Pancreas (tissue), 10 donors: ENCODE measurements around the gene TCP11. TPM values are rescaled to one million over a fixed set of nuclear protein-coding genes. Genes with fewer than 3 reads are reported as not detected.

Experiments
- ATAC-seq, 4 donors: fragments of 200-7000 bp; cut with Tn5 transposase; one replicate each; pipeline versions ENCODE4 v1.8.0 to v1.9.1; 2020; ENCODE audit warnings: mild to moderate bottlenecking in 4 of 4, moderate library complexity in 4 of 4
- DNase-seq, 6 donors: peaks; one replicate each; pipeline ENCODE4 v3.0.0-alpha.2; 2020
- FAIRE-seq: peaks from 2 replicates; lab custom pipeline; 2012; peaks lifted over from hg19 to GRCh38; lab: Jason Lieb, UNC
- H3K27ac ChIP-seq, 4 donors: fragments of 200-600 bp; sonication (generic); 1 replicate in 3 of 4; 2 replicates in 1 of 4; pipeline versions ENCODE4 v1.5.0 to v1.8.0; 2020
- H3K27me3 ChIP-seq, 4 donors: fragments of 200-600 bp; one replicate each; pipeline ENCODE4 v1.8.0; 2021
- H3K36me3 ChIP-seq, 3 donors: fragments of 200-600 bp; sonication (generic) in 1 of 3; one replicate each; pipeline versions ENCODE4 v1.5.0 to v1.8.0; 2020 to 2021
- H3K4me1 ChIP-seq, 3 donors: fragments of 200-600 bp; one replicate each; pipeline ENCODE4 v1.8.0; 2021
- H3K4me3 ChIP-seq, 4 donors: fragments of 200-600 bp; sonication (generic) in 2 of 4; one replicate each; pipeline versions ENCODE4 v1.5.0 to v1.8.0; 2020 to 2021
- H3K9me3 ChIP-seq, 4 donors: fragments of 200-600 bp; one replicate each; pipeline ENCODE4 v1.8.0; 2021
- WGBS, 2 donors: extraction: QIAGEN DNeasy Blood & Tissue Kit; methylation state at CpG; one replicate each; pipeline ENCODE4 v1.1.7; 2013; 5-methylcytosine and 5-hydroxymethylcytosine counted together
- intact Hi-C, 3 donors: fragments of 100-400 bp; cut with DNase I; formaldehyde crosslinking; loops; one replicate each; pipeline versions ENCODE4 v1.11.1 to v1.14.2; 2022
- polyA plus RNA-seq, 2 donors: library from polyadenylated mRNA; stranded (reverse); fragments of 200-250 nt; gene quantifications; one replicate each; pipeline ENCODE4 v1.2.3, GENCODE V29; 2013
- total RNA-seq, 6 donors: library from RNA; stranded (reverse); fragmentation: NEBNext Ultra II Directional in 4 of 6; extraction: Animal tissue kit (Norgen Biotek cat#: 25700) in 4 of 6; gene quantifications; one replicate each; pipeline versions ENCODE4 v1.2.1 to v1.2.4, GENCODE V29; 2021 to 2023
- TF ChIP-seq, protein P1 (sequence below), 4 donors: fragments of 200-600 bp; sonication (generic) in 3 of 4; IDR thresholded peaks; one replicate each; pipeline versions ENCODE4 v1.5.0 to v1.8.0; 2021; ENCODE audit warnings: antibody characterized with exemption in 4 of 4
- donor health status: healthy with polysubstance abuse.
- donor health status: DM: no; HTN: no; CAD: no; lungs with moderate emphysema.
- donor health status: DM: no; HTN: no; CAD: no.
- donor health status: control.
- donor health status: control.
- donor health status: Bipolar disorder and iron deficiency.
- donor health status: DM: yes; HTN: yes; CAD: no.
- donor health status: DM: no; HTN: no; CAD: no.
- donor health status: DM: no; HTN: no; CAD: no.
- donor health status: DM: yes; HTN: yes; CAD: no.

The TCP11 gene
- total and polyA plus RNA-seq, 8 donors = 0.14 to 0.34 TPM; not detected in 6

DNA sequence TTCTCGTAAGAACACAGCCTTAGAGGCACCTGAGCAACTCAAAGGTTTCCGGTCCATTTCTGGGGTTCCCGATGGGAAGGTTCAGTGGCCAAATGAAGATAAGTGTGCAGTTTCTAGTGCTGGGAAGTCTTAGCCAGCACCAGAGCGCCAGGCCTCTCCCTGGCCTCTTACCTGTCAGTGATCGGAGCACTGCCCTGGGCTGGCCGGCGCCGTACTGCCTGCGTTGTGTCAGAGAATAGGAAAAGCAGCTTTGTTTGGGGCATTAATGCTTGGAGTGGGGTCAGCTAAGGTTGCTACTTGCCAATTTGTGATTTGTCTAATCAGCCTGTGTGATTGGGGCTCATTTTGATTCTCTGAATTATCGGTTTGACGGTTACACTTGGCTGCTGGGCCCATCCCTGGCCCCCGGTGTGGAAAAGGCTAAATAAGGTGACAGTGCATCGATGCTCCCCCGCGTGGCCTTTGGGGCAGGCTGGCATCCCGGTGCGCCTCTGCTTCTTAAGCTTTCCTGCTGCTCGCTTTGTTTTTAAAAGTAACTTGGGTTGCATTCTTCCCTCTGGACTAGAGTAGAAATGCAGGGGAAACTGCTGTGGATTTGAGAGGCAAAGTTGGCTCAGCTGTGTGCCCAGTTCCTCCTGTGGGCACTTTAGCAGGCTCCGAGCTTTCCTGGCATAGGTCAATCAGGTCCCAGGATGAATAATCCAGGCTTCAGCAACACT is 51.8 kb downstream of the TCP11 start:
- FAIRE-seq (no peak), ATAC-seq (no peak), DNase-seq (peak in 1 of 6 donors; percentile 52)
- no peaks in the 10 kb centered on the region for H3K27me3 ChIP-seq
- intact Hi-C loops = no loop called here
- no peak overlapping the region for H3K4me3 ChIP-seq
- peaks cover 0 to 35% (median 10%) of the 10 kb centered on the region in 3 donors for H3K36me3 ChIP-seq
- no peak overlapping the region for H3K27ac ChIP-seq
- H3K9me3 ChIP-seq = no peaks in the 10 kb centered on the region
- TF ChIP-seq, protein P1, sequence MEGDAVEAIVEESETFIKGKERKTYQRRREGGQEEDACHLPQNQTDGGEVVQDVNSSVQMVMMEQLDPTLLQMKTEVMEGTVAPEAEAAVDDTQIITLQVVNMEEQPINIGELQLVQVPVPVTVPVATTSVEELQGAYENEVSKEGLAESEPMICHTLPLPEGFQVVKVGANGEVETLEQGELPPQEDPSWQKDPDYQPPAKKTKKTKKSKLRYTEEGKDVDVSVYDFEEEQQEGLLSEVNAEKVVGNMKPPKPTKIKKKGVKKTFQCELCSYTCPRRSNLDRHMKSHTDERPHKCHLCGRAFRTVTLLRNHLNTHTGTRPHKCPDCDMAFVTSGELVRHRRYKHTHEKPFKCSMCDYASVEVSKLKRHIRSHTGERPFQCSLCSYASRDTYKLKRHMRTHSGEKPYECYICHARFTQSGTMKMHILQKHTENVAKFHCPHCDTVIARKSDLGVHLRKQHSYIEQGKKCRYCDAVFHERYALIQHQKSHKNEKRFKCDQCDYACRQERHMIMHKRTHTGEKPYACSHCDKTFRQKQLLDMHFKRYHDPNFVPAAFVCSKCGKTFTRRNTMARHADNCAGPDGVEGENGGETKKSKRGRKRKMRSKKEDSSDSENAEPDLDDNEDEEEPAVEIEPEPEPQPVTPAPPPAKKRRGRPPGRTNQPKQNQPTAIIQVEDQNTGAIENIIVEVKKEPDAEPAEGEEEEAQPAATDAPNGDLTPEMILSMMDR (IDR thresholded peaks at IDR 0.05) = no peak
- WGBS, 2 donors = 96 to 97% methylated on average over 19 of the region's 19 CpGs
- no peaks in the 10 kb centered on the region for H3K4me1 ChIP-seq

DNA sequence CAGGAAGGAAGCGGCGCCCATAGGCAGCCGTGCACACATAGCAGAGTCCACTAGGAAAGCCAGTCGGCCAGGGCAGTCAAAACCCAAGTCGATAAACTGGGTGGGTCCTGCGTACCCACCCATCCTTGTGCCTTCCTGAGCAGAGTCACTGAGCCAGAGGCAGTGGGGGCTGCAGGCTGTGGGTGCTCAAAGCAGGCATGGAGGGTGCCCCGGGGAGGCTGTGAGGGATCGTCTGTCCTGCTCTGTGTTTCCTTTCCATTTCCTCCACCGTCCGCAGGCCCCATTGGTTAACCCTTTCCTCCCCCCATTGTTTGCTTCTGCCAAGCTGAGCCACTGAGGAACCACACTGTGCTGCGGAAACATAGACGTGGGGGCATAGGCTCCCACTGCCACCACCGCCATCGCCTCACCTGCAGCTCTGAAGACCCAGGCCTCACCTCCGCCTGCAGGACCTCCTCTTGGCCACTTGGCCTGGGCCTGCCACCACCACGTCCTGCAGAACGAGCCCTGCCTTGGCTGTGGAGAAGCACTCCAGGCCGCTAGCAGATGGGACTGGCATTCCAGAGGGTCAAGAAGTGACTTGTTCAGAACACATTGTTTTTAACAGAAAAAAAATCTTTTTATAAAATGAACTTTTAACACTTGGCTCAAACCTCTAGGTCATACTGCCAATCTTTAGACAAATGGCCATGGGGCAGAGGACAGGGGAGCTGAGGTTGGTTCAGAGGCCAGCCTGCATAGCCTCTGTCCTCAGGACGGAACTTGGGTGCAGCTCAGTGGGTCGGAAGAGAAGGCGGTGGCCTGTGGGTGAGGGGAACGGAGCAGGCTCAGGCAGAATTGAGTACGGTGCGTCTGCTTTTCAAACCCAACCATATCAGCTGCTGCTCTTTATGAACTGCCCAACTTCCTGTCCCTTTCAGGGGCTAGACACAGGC is 52.6 kb downstream of the TCP11 start:
- FAIRE-seq (no peak), DNase-seq (peak in 3 of 6 donors; percentile 11 to 39 (median 21)), ATAC-seq (no peak)
- TF ChIP-seq, protein P1 (IDR thresholded peaks at IDR 0.05) = no peak
- intact Hi-C loops = no loop called here
- no peak overlapping the region for H3K4me3 ChIP-seq
- no peaks in the 10 kb centered on the region for H3K4me1 ChIP-seq
- H3K27me3 ChIP-seq = no peaks in the 10 kb centered on the region
- peaks cover 0 to 42% (median 17%) of the 10 kb centered on the region in 3 donors for H3K36me3 ChIP-seq
- no peaks in the 10 kb centered on the region for H3K9me3 ChIP-seq
- WGBS, 2 donors = 86 to 87% methylated on average over 22 to 24 of the region's 24 CpGs
- H3K27ac ChIP-seq = no peak overlapping the region

DNA sequence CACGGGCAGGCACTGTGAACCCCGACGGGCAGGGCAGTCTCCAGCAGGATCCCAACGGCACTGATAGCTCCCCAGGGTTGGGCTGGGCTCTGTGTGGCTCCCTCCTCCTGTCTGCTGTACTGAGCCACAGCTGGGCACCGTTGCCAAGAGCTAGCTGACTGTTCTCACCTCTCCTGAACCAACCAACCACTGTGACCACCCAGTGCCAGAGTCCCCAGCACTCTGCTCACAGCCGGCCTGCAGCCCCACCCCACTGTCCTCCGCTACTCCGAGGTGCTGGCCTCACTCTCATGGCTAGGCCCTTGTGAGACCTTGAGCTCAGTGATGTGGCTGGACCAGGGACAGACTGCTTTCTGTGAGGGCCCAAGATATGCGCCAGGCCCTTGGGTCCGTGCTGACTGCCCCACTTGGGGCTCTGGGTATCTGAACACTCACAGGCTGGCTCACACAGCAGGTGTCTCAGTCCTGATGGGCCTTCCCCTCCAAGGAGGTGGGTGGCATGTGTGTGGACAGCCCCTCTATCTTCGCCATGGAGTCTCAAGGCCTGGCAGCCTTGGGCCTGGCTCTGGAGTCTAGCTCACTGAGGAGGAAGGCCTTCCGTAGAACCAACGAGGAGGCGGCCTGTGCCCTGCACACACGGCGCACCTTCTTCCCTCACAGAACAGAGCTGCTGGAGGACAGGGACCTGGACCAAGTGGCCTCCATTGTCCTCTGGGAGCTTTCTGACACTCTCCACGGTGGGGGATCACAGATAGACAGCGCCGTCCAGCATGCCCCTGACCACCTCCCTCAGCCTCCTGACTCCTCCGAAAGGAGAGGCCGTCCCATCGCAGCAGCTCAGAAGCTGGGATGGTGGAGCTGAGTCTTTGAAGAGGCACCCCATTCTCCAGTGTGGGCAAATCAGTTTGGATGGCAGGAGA is 53.5 kb downstream of the TCP11 start:
- intact Hi-C loops = no loop called here
- DNase-seq (peak in 3 of 6 donors; percentile 14 to 55 (median 45)), ATAC-seq (peak in 1 of 4 donors; percentile 9), FAIRE-seq (no peak)
- Histone ChIP-seq H3K4me1 (no peaks in the 10 kb centered on the region), H3K36me3 (peaks cover 0 to 52% (median 18%) of the 10 kb centered on the region in 3 donors), H3K9me3 (no peaks in the 10 kb centered on the region), H3K27me3 (no peaks in the 10 kb centered on the region), H3K27ac (no peak overlapping the region), H3K4me3 (no peak overlapping the region)
- TF ChIP-seq, protein P1 (IDR thresholded peaks at IDR 0.05) = no peak
- WGBS, 2 donors = 88 to 89% methylated on average over 22 of the region's 22 CpGs

DNA sequence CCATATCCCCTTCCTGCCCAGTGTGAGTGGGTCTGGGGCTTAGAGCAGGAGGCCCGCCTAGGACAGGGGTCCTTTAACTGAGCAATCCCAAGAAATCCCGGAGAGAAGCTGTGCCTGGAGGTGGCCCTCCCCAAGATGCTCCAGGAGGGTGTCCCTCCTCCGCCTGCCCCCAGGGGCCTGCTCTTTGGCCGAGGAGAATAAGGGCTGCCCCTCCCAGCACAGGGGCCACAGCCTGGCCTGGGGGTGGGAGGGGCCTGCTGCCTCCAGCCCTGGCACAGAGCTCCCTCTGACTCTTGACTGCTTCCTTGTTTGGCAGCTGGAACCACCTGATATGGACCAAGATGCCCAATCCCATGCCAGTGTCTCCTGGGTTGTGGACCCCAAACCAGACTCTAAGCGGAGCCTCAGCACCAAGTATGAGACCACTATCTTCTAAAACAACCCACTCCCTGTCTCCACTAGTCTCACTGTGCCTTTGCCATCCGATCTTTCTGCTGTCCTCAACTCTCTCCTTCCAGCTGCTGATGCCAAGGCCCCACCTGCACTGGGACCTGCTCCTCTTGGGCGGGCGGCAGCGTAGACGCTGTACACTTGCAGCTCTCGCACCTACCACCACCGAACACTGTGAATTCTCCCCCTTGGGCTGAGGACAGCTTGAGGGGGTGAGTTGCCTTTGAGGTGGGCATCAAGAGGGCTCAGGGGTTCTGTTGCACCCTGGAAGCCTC is 54.3 kb downstream of the TCP11 start:
- TF ChIP-seq, protein P1 (IDR thresholded peaks at IDR 0.05) = no peak
- H3K27ac ChIP-seq = no peak overlapping the region
- H3K36me3 ChIP-seq = peaks cover 0 to 54% (median 18%) of the 10 kb centered on the region in 3 donors
- intact Hi-C loops = no loop called here
- no peaks in the 10 kb centered on the region for H3K27me3 ChIP-seq
- 91% methylated on average over 10 to 12 of the region's 12 CpGs for WGBS, 2 donors
- no peaks in the 10 kb centered on the region for H3K9me3 ChIP-seq
- FAIRE-seq (no peak), DNase-seq (peak in 3 of 6 donors; percentile 5 to 42 (median 42)), ATAC-seq (no peak)
- H3K4me3 ChIP-seq = no peak overlapping the region
- no peaks in the 10 kb centered on the region for H3K4me1 ChIP-seq
